Colon (tissue), 2 donors: ENCODE measurements around the gene MAN1A2.
A peak's percentile ranks its signal among the peaks of the same experiment; 100 is the strongest.
"Not testable (repeated sequence)": the region's sequence is repeated elsewhere in the genome, so short reads cannot be mapped to it uniquely, and the experiment has no call there.

Experiments
- FAIRE-seq: peaks from 2 replicates; lab custom pipeline; 2012; peaks lifted over from hg19 to GRCh38; lab: Jason Lieb, UNC
- donor health status: control.
- donor health status: control.

The MAN1A2 gene

DNA sequence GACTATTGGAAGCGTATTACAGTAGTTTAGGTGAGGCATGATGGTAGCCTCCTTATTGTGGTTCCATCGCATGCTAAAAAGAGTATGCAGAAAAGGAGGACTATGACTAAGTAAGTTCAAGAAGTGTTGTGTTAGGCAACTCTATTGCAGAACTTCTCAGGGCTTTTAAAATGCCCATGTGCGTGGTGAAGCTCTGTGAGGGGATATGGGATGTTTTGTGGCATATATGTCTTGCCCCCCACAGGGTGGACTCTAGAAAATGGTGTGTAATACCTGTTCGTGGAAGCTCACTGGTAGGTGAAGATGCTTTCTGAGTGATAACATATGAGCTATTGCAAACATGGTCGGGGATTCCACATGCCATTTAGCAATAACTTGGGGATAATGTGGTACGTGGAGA is 31.7 kb downstream of the MAN1A2 start:
- FAIRE-seq: no peak

DNA sequence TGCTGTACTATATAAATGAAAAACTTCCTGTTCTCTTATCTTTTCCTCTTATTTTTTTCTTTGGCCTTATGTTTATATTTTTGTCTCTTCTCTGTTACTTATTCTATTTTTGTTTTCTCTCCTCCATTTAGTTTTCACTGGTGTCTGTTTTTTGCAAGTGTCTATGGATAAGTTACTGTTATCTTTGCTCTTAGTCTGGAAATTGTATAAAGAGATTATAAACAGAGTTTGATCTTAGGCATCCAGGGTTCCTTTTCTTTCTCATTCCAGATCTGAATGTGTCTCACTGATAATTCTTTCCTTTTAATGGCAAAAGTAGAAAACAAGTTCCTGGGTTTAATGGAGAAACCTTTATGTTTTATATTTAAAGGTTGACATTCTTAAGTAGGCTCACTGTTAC is 34.5 kb downstream of the MAN1A2 start:
- no peak for FAIRE-seq

DNA sequence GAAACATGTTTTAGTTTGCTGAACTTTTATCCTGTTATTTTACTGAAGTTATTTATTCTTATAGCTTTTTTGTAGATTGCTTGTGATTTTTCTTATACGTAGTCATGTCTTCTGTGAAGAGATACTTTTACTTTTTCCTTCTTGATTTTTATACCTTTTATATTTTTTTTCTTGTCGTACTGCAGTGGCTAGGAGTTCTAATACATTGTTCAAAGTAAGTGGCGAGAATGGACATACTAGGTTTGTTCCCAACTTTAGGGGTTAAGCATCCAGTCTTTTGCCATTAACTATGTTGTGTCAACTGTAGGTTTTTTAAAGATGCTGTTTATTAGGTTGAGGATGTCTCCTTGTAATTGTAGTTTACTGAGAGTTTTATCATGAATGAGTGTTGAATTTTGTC is 36.3 kb downstream of the MAN1A2 start:
- FAIRE-seq: no peak

DNA sequence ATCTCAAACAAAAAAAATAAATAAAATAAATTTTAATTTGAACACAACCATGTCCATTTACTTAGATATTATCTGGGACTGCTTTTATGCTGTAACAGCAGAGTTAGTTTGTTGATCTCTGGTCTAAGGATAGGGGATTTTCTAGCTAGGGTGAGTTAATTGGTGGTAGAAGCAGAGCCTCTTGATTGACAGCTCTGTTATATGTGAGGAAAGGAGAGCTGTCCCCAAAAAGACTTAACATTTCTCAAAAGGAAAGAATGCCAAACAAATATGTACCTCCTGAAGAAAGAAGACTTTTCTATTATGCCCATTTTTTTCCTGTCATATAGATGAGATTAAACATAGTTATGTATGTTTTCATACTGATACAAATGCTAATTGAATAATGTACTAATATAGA is 37.8 kb downstream of the MAN1A2 start:
- FAIRE-seq: no peak

DNA sequence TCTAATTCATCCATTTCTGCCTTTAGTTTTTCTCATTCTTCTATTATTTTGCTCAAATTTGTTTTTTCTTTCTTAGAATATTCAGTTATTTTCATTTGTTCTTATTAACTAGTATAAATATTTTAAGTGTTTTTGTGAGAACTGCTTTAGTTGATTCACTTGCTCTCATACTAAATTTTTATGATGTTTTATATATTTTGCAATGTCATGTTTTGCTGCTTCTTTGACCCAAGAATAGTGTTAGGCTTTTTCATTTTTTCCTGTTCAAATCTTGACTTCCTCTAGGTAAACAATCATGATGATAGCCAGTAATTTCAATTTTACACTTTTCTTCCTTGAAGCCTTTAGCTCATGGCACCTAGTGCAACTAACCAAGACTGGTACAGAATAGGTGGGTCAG is 45.2 kb downstream of the MAN1A2 start:
- no peak for FAIRE-seq

DNA sequence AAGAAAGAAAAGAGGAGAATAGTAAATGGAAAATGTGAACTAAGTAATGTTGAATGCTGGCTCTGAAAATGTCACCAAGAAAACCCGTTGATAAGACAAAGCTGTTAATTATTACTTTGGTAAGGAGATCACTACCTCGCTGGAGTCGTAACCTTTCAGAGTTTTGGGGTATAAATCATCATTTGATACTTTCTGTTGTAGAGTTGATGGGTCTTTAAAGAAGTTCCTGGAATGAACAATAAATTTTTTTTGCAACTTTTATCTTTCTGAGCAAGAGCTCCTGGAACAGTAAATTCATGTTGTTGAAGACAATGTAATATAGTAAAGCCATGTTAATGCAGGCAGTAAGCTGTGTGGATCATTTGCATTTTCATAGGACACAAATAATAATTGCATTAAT is 46.2 kb downstream of the MAN1A2 start:
- FAIRE-seq: no peak

DNA sequence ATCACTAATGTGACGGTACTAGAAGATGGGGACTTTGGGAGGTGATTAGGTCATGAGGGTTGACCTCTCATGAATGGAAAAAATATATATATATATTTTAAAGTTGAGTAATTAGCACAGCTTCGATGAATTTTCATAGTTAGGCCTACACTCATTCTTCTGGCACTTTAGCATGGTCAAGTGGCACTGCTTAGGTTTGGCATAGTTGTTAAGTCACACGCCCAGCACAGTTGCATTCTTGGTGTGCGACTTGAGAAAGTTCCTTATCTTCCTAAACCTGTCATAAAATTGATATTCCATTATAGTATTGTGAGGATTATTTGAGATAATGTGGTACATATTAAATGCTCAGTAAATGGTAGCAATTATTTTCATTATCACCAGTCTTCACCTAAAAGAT is 47.7 kb downstream of the MAN1A2 start:
- no peak for FAIRE-seq

DNA sequence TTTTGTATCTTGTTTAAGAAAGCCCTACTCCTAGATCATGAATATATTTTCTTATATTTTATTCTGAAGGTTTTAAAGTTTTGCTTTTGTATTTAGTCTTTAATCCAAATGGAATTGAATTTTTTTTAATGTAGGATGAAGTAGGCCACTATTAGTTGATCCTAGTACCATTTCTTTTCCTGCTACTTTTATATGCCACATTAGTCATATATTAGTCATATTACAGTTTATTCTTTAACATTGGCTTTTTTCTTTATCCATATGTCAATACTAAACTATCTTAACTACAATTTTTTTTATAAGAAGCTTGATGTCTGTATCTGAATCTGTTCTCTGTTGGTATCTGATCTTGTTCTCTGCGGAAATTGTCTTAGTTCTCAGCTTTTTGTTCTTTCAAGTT is 48.8 kb downstream of the MAN1A2 start:
- no peak for FAIRE-seq

DNA sequence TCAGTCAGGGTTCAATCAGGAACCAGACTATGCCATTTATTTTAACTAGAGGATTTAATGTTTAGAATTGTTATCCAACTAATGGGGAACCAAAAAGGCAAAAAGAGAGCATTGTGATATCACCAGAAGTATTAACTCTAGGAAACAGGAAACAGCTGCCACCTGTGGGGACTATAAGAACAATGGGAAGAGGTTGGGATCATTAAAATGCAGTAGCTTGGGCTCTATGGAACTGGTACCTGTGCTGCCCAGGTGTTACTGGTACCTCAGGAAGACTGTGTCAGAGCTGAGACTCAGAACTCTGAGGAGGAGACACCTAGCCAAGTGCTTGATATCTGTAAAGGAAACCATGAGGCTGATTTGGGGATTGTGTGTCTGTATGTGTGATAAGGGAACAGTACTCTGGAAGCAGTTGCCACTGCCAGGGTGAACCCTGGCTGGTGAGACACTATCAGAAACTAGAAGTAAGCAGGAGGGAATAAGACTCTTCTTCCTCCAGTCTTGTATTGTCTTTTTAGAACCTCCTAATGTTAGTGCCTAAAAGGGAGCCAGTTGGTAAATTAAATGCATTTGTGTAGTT is 49.4 kb downstream of the MAN1A2 start:
- FAIRE-seq: no peak

DNA sequence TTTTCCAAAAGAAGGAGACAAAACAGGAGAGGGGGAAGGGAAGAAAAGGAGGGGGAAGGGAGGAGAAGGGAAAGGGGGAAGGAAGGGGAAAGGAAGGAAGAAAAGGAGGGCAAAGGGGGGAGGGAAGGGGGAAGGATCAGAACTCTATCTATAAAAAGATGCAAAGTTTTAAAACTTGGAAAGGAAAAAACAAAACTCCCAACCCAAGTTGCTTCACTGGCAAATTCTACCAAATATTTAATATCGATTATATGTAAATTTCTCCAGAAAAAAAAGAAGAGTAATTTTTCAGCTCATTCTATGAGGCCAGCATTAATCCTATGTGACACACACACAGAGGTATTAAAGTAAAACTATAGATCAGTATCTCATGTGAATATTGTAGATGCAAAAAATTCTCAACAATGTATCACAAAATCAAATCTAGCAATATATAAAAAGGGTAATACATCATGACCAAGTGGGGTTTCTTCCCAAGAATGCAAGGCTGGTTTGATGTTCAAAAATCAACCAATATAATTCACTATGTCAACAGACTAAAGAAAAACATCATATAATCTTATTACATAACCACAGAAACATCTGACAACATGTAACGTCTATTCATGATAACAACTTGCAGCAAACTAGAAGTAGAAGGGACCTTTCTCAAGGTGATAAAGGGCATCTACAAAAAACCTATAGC is 57.9 kb downstream of the MAN1A2 start:
- no peak for FAIRE-seq

DNA sequence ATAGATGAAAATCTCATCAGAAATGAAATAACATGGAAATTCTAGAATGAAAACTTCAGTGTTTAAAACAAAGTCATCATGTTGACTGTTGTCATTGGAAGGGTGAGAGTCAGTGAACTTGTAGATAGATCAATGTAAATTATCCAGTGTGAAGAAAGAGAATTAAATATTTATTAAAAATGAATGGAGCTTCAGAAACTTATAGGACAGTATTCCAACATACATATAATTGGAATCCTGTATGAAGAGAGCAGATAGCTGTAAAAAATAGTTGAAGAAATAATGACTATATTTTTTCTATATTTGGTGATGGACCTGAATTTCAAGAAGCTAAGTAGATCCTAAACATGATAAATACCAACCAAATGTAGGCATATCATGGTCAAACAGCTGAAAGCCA is 60.0 kb downstream of the MAN1A2 start:
- FAIRE-seq: no peak

DNA sequence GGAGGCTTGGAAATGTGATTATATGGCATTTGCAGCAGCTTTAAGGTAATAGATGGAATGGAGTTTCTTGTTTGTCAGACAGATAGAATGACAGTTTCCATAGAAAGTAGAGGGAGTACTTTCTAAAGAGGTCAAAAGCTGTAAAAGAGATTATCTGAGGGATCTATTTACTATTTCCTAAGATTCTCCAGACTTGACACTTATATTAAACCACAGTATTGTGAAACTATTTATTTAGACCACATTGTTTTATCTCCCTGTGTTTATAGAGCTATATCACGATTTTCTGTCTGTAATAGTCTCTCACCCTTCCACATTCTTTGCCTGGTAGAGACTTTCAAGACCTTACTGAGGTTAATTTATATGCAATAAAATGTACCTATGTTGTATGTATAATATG is 66.7 kb downstream of the MAN1A2 start:
- FAIRE-seq: no peak

DNA sequence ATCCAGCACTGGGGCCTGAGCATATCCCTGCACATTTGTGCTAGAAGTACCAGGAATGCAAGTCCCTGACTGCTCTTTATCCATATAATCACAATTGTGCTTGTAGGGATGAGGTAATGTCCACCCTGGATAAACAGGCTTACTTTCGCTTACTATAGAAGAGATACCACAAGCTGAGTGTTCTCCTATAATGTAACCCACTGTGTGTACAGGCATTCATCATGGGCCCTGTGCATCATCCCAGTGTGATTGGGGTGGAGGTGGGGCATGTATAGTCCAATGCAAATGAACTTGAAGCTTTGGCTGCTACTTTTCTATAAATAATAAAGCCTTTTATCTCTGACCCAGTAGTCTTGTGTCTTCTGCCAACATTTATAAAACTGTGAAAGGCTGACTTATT is 69.3 kb downstream of the MAN1A2 start:
- FAIRE-seq: no peak

DNA sequence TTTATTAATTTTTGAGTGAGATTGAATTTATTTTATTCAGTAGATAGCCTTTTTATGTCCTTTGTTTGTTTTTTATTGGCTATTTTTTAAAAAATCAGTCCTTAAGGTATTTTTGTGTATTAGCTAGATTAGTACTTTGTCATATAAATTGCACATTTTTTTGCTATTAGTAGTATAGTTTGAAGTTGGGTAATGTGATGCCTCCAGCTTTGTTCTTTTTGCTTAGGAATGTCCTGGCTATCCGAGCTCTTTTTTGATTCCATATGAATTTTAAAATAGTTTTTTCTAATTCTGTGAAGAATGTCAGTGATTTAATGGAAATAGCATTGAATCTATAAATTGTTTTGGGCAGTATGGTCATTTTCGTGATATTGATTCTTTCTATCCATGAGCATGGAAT is 80.4 kb downstream of the MAN1A2 start:
- no peak for FAIRE-seq

DNA sequence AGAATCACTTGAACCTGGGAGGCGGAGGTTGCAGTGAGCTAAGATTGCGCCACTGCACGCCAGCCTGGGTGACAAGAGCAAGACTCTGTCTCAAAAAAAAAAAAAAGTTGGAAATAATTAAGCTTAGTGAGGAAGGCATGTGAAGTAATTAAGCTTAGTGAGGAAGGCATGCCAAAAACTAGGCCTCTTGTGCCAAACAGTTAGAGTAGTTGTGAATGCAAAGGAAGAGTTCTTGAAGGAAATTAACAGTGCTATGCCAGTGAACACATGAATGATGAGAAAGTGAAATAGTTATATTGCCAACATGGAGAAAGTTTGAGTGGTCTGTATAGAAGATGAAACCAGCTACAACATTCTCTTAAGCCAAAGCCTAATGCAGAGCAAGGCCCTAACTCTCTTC is 85.0 kb downstream of the MAN1A2 start:
- no peak for FAIRE-seq

DNA sequence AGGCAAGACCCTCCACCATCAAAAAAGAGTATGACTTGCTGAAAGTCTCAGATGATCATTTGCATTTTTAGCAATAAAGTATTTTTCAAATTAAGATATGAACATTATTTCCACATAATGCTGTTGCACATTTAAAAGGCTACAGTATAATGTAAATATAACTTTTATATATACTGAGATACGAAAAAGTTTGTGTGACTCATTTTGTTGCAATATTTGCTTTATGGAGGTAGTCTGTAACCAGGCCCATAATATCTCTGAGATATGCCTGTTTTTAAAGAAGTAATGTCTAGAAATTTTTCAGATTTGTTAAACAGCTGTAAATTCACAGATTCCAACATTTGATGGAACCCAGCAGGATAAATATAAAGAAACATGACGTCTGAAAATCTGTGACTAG is 86.7 kb downstream of the MAN1A2 start:
- no peak for FAIRE-seq

DNA sequence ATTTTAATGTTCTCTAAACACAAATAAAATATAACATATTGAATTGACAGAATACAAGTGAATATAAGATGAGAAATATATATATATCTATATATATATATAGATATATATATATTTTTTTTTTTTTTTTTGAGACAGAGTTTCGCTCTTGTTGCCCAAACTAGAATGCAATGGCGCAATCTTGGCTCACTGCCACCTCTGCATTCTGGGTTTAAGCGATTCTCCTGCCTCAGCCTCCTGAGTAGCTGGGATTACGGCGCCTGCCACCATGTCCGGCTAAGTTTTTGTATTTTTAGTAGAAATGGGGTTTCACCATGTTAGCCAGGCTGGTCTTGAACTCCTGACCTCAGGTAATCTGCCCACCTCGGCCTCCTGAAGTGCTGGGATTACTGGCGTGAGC is 91.2 kb downstream of the MAN1A2 start:
- not testable (repeated sequence) for FAIRE-seq

DNA sequence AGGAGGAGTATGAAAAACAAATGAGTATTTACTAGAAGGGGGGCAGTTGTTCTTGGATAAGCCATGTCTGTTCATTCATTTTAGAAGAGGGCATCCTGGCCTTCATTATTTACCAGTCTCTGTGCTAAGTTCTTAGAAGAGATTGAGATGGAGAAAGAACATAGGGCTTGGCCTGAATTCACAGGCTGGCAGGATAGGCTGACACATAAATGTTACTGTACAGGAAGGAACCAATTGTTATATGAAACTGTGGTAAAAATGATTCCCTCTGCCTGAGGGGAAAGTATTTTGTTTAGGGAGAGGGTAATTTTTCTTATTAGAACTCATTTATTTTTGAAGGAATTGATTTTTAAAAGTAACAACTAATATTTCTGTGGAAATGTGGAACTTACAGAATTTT is 99.5 kb downstream of the MAN1A2 start:
- no peak for FAIRE-seq

DNA sequence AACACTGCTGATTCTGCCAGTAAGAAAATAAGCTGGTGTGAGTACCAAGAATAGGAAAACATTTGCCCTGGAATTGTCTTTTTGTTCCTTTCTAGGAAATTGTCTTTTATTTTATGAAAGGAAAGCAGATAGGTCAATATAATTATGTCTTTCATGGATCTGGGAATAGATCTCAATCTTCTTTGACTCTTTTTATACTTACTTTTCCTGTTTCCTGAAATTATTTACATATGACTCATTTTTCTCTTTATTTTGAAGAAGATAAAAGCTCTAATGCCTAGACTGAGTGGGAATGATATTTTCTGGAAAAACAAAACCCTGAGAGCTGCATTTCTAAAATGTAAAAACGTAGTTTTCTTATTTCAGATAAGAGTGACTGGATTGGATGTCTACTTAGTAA is 100.1 kb downstream of the MAN1A2 start:
- no peak for FAIRE-seq

DNA sequence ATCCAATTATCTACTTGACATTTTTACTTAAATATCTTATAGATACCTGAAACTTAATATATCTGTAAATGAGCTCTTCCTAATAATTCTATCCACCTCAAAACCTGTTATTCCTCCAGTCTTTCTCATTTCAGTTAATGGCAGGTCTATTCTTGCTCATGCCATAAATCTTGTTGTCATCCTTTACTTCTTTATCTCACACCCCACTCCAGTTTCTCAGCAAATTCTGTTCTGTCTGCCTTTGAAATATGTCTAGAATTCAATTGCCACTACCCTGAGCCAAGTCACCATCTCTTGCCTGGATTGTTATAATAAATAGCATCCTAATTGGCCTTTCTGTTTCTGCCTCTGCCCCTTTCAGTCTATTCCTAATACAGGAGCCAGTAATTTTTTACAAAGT is 105.8 kb downstream of the MAN1A2 start:
- FAIRE-seq: no peak

DNA sequence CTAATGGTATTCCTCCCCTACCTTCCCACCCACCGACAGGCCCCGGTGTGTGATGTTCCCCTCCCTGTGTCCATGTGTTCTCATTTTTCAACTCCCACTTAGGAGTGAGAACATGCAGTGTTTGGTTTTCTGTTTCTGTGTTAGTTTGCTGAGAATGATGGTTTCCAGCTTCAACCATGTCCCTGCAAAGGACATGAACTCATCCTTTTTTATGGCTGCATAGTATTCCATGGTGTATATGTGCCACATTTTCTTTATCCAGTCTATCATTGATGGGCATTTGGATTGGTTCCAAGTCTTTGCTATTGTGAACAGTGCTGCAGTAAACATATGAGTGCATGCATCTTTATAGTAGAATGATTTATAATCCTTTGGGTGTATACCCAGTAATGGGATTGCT is 108.2 kb downstream of the MAN1A2 start:
- not testable (repeated sequence) for FAIRE-seq

DNA sequence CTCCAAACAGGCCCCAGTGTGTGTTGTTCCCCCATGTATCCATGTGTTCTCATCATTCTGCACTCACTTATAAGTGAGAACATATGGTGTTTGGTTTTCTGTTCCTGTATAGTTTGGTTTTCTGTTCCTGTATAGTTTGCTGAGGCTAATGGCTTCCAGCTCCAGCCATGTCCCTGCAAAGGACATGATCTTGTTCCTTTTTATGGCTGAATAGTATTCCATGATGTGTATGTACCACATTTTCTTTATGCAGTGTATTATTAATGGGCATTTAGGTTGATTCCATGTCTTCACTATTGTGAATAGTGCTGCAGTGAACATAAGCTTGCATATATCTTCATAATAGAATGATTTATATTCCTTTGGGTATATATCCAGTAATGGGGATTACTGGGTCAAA is 111.8 kb downstream of the MAN1A2 start:
- FAIRE-seq: no peak

DNA sequence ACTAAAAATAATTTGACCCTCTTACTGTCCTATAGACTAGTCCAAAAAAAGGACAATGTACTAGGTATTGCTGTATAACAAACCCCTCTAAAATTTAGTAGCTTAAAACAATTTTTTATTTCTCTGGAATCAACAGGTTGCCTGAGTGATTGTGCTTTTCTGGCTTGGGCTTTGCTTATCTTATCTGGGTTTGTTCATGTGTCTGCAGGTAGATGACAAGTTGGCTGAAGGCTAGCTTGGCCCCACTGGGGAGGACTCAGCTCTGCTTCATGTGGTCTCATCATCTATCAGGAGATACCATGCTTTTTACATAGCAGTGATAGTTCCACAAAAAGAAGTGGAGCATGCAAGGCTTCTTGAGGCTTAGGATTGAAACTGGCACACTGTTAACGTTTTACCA is 114.2 kb downstream of the MAN1A2 start:
- no peak for FAIRE-seq

DNA sequence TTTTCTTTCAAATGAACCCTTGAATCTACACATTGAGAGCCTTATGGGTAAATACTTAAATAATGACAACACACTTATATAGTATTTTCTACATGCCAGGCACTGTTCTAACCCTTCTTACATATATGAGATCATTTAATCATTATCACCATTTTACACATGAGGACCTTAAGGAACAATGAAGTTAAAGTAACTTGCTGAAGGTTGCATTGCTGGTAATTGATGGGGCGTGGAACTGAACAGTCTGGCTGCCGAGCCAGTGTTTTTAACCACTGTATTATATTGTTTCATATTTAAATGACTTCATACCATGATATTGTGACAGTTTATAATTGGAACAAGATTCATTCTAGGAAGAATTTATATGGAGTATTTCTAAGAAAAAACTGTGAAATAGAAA is 126.7 kb downstream of the MAN1A2 start:
- FAIRE-seq: no peak

DNA sequence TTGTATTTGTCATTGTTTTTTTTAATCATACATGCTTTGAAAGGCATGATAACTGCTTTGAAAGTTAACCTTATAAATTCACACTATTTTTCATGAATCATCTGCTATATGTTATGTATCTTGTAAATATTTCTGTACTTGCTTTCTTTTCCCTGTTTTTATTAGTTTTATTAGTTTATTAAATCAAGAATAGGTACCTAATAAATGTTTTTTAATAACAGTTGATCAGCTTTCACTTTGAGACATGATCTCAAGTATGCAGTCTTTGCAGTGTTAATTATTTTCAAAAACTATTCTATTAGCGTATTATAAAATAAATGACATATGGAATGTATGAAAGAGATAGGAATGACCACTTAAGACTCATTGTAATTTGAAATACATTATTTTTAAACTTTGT is 127.8 kb downstream of the MAN1A2 start:
- peak; percentile 36 for FAIRE-seq
